Endothelial cell (in vitro differentiated cells): Measurements from ENCODE around the gene COL1A1. TPM values are rescaled to one million over a fixed set of nuclear protein-coding genes. Genes with fewer than 3 reads are reported as not detected.

Experiments used
- DNase-seq: peaks from one replicate; pipeline ENCODE4 v3.0.0; 2021; ENCODE audit warnings: low spot score
- H3K27ac Mint-ChIP-seq: one replicate; pipeline ENCODE4 v1.8.0; 2021; ENCODE audit warnings: mixed read lengths, inconsistent platforms; ENCODE audit not compliant: unreplicated experiment
- H3K27me3 Mint-ChIP-seq: one replicate; pipeline ENCODE4 v1.8.0; 2021; ENCODE audit warnings: mild to moderate bottlenecking, moderate library complexity, mixed read lengths, inconsistent platforms; ENCODE audit not compliant: unreplicated experiment
- H3K36me3 Mint-ChIP-seq: one replicate; pipeline ENCODE4 v1.8.0; 2021; ENCODE audit warnings: mild to moderate bottlenecking, low read depth, mixed read lengths, inconsistent platforms; ENCODE audit not compliant: unreplicated experiment
- H3K4me1 Mint-ChIP-seq: one replicate; pipeline ENCODE4 v1.8.0; 2021; ENCODE audit warnings: mild to moderate bottlenecking, mixed read lengths, inconsistent platforms; ENCODE audit not compliant: unreplicated experiment
- H3K4me3 Mint-ChIP-seq: one replicate; pipeline ENCODE4 v1.8.0; 2021; ENCODE audit warnings: mild to moderate bottlenecking, mixed read lengths, inconsistent platforms; ENCODE audit not compliant: unreplicated experiment
- H3K9me3 Mint-ChIP-seq: one replicate; pipeline ENCODE4 v1.8.0; 2021; ENCODE audit warnings: mixed read lengths, inconsistent platforms; ENCODE audit not compliant: unreplicated experiment
- total RNA-seq: library from RNA; stranded (reverse); fragmentation: NEBNext Ultra II Directional; extraction: Animal tissue kit (Norgen Biotek cat#: 25700); gene quantifications from one replicate; pipeline ENCODE4 v1.2.1, GENCODE V29; 2021; ENCODE audit not compliant: unreplicated experiment
- TF ChIP-seq, protein P1 (sequence below): fragments of 200-600 bp; sonication (generic); IDR thresholded peaks from one replicate; pipeline ENCODE4 v1.5.0; 2021; ENCODE audit warnings: antibody characterized with exemption; ENCODE audit not compliant: unreplicated experiment

COL1A1 gene
- total RNA-seq, 1 donor from 2014 or later = 6.8 TPM

DNA sequence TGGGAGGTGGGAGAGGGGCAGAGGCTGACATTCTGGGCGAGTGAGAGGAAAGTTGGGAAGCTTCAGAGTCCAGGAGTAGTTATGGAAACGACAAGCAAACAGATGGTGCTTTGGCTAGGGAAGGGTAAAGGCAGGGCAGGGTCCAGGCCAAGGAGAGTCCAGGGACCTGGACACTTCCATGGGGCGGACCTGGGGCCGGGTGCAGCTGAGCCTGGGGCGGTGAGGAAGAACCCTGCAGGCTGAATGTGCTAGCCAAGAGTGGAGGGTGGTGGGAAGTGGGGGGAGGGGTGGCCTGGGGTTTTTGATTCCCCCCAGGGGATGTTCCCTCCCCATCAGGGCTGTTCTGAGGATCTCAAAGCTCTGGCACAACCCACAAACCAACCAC, 53.6 kb downstream of the COL1A1 start:
- H3K36me3 Mint-ChIP-seq = peaks cover 24% of the 10 kb centered on the region
- peaks cover 23% of the 10 kb centered on the region for H3K27me3 Mint-ChIP-seq
- H3K4me3 Mint-ChIP-seq = peak overlapping the region; percentile 91
- H3K9me3 Mint-ChIP-seq = no peaks in the 10 kb centered on the region
- peak overlapping the region; percentile 88 for H3K27ac Mint-ChIP-seq
- no peak for DNase-seq
- TF ChIP-seq, protein P1, sequence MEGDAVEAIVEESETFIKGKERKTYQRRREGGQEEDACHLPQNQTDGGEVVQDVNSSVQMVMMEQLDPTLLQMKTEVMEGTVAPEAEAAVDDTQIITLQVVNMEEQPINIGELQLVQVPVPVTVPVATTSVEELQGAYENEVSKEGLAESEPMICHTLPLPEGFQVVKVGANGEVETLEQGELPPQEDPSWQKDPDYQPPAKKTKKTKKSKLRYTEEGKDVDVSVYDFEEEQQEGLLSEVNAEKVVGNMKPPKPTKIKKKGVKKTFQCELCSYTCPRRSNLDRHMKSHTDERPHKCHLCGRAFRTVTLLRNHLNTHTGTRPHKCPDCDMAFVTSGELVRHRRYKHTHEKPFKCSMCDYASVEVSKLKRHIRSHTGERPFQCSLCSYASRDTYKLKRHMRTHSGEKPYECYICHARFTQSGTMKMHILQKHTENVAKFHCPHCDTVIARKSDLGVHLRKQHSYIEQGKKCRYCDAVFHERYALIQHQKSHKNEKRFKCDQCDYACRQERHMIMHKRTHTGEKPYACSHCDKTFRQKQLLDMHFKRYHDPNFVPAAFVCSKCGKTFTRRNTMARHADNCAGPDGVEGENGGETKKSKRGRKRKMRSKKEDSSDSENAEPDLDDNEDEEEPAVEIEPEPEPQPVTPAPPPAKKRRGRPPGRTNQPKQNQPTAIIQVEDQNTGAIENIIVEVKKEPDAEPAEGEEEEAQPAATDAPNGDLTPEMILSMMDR = no peak
- peaks cover 57% of the 10 kb centered on the region for H3K4me1 Mint-ChIP-seq

DNA sequence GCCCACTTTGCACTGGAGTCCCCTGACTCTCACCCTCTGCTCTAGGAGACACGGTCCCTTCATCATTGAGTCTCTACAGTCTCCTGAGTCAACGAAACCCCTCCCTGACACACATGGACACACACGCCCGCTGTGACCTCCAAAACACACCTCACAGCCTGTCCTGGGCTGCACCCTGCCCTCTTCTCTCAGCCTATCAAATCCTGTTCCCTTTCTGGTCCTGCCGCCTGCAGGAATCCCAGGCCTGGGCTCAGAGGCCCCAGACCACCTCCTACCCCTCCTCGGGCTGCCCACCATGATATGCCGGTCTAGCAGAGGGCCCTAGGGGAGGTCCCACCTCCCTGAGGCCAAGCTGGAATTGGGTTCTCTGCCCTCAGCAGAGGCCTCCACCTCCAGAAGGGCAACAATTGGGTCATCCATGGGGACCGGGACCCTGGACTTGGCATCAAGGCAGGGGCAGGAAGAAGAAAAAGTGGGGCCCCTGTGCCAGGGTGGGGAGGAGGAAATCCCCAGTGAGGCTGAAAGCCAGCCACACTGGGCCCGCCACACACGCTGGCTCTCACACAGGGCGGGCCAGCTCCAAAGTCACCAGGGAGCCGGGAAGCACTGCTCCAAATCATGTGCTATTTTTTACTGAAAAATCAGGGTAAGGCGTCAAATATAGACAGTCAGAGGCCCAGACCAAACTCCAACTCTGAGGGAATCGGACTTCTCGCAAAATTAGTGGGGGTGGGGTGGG, 54.3 kb downstream of the COL1A1 start:
- TF ChIP-seq, protein P1 = no peak

DNA sequence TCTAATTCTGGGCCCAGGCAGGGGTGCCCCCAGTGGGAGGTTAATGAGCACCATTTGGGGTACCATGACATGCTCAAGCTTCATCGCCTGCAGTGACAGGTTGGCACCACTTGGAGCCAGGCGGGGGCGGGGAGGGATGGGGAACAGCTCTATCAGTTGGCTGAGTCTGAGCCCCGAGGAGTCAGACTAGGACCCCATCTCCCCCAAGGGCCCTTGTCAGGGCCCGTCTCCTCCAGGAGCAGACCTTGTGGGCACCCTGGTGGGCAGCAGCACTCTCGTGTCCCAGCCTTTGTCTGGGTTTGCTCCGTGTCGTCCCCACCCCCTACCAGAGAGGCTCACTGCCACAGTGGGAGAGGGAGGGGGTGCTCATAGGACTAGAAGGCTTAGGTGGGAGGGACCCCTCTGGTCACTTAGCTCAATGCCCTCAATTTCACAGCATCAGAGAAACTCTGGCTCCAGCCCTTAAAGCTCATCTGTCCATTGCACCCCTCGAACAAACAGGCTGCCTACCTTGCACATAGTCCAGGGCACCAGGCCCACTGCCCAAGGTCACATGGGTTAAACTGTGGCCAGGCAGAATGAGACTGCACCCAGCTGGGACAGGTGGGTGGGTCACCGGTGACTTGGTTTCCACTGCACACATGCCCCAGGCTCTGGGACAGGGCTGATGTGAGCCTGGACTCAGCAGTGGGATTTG, 55.1 kb downstream of the COL1A1 start:
- Mint-ChIP-seq H3K9me3 (no peaks in the 10 kb centered on the region), H3K27ac (peak overlapping the region; percentile 3), H3K36me3 (peaks cover 36% of the 10 kb centered on the region), H3K4me3 (peak overlapping the region; percentile 91), H3K27me3 (peaks cover 23% of the 10 kb centered on the region), H3K4me1 (peaks cover 65% of the 10 kb centered on the region)
- no peak for DNase-seq
- TF ChIP-seq, protein P1 = no peak

More for the DNA sequence above, 54.3 kb downstream of the COL1A1 start:
- Mint-ChIP-seq H3K27ac (peak overlapping the region; percentile 88), H3K4me1 (peaks cover 58% of the 10 kb centered on the region), H3K4me3 (peak overlapping the region; percentile 91), H3K36me3 (peaks cover 30% of the 10 kb centered on the region), H3K27me3 (peaks cover 23% of the 10 kb centered on the region), H3K9me3 (no peaks in the 10 kb centered on the region)
- no peak for DNase-seq

DNA sequence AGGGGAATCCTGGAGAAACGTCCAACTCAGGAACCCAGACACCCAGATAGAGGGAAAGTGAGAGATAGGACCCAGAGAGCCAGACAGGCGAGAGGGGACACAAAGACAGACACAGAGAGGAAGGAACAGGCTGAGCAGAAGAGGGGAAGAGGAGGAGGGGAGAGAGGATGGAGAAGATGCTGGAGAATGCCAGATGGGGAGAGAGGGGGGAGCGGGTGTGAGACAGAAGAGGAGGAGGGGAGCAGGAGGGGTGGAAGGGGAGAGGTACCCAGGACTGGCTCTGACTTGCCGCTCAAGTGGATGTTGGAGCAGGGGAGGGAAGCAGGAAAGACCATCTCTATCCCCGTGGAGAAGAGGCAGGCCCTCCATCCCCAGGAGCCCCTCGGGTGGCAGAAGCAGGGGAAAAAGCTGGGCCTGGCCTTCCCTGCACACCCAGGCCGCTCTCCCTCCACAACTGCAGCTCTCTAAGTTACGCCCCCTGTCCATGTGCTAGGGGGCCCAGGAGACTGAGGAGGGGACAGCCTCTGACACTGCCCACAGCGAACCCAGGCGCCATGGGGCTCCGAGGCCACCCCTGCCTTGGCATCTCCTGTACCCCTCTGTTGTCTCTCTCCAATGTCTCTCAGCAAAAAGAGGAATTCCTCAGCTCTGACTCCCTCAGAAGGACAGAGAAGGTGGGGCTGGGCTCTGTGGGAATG, 55.8 kb downstream of the COL1A1 start:
- TF ChIP-seq, protein P1 = no peak
- Mint-ChIP-seq H3K9me3 (no peaks in the 10 kb centered on the region), H3K27ac (peak overlapping the region; percentile 3), H3K27me3 (peaks cover 26% of the 10 kb centered on the region), H3K4me3 (peak overlapping the region; percentile 70), H3K4me1 (peaks cover 72% of the 10 kb centered on the region), H3K36me3 (peaks cover 42% of the 10 kb centered on the region)
- no peak for DNase-seq
